Kidney (tissue), 14 donors: ENCODE data around the gene PPP1R3A. TPM values are rescaled to one million over a fixed set of nuclear protein-coding genes. Genes with fewer than 3 reads are reported as not detected.

Experiments
- DNase-seq, 5 donors: peaks; one replicate each; pipeline ENCODE4 v3.0.0-alpha.2; 2013 to 2020
- FAIRE-seq: peaks from 2 replicates; lab custom pipeline; 2012; peaks lifted over from hg19 to GRCh38; lab: Jason Lieb, UNC
- H3K27ac ChIP-seq, 2 donors: one replicate each; pipeline ENCODE4 v1.7.0; 2013; ENCODE audit warnings: low read depth in 2 of 2, low read length in 2 of 2, inconsistent platforms in 1 of 2
- H3K27me3 ChIP-seq: one replicate; pipeline ENCODE4 v1.7.1; 2013; ENCODE audit warnings: low read length, inconsistent platforms; ENCODE audit not compliant: control insufficient read depth, insufficient read depth
- H3K36me3 ChIP-seq, 3 donors: one replicate each; pipeline versions ENCODE4 v1.7.0 to v1.7.1; 2013; ENCODE audit warnings: low read length in 3 of 3, control low read depth in 1 of 3, inconsistent platforms in 1 of 3; ENCODE audit not compliant: insufficient read depth in 3 of 3, control insufficient read depth in 2 of 3
- H3K4me1 ChIP-seq, 3 donors: one replicate each; pipeline versions ENCODE4 v1.7.0 to v1.7.1; 2013; ENCODE audit warnings: low read length in 3 of 3, inconsistent platforms in 1 of 3, low read depth in 1 of 3; ENCODE audit not compliant: control insufficient read depth in 2 of 3, insufficient read depth in 2 of 3
- H3K4me3 ChIP-seq, 3 donors: one replicate each; pipeline versions ENCODE4 v1.7.0 to v1.8.1; 2013; ENCODE audit warnings: low read length in 3 of 3, control low read depth in 1 of 3, inconsistent platforms in 1 of 3
- H3K9ac ChIP-seq, 3 donors: one replicate each; pipeline versions ENCODE4 v1.7.0 to v1.7.1; 2013; ENCODE audit warnings: low read length in 3 of 3, control low read depth in 1 of 3, inconsistent platforms in 1 of 3
- H3K9me3 ChIP-seq, 3 donors: one replicate each; pipeline versions ENCODE4 v1.7.0 to v1.7.1; 2013; ENCODE audit warnings: low read length in 3 of 3, control low read depth in 1 of 3, inconsistent platforms in 1 of 3; ENCODE audit not compliant: control insufficient read depth in 2 of 3, insufficient read depth in 1 of 3
- CTCF ChIP-seq: IDR thresholded peaks from 3 replicates; pipeline ENCODE4 v1.5.1; 2012; ENCODE audit warnings: mild to moderate bottlenecking, moderate library complexity, borderline replicate concordance; ENCODE audit not compliant: insufficient read depth; ENCODE audit errors: extremely low read depth
- intact Hi-C: fragments of 100-400 bp; cut with DNase I; formaldehyde crosslinking; loops from one replicate; pipeline ENCODE4 v1.11.1; 2022
- polyA plus RNA-seq: library from polyadenylated mRNA; stranded (reverse); fragments of 350-450 nt; fragmentation: Illumina TruSeq; extraction: RNeasy Lipid Tissue Mini Kit (QIAGEN cat#74804); gene quantifications from one replicate; pipeline ENCODE4 v1.2.3, GENCODE V29; 2014; ENCODE audit warnings: low read depth, low replicate concordance; ENCODE audit not compliant: insufficient read depth
- total RNA-seq: library from RNA; stranded (reverse); fragmentation: NEBNext Ultra II Directional; extraction: Animal tissue kit (Norgen Biotek cat#: 25700); gene quantifications from one replicate; pipeline ENCODE4 v1.2.1, GENCODE V29; 2021
- donor health status: control.
- donor health status: control.
- donor health status: control.
- donor health status: control.
- donor health status: control.
- donor health status: DM: yes; HTN: yes; CAD: no.
- donor health status: Normal renal cell carcinoma (clear cell type).

Gene PPP1R3A
- total and polyA plus RNA-seq, 2 donors from 2014 or later, result not detected

- no peak for FAIRE-seq
- H3K9ac ChIP-seq, result no peak overlapping the region
- no peaks in the 10 kb centered on the region for H3K9me3 ChIP-seq
Measured at GRCh38 chr7:113873554-113874151, 45.2 kb downstream of the PPP1R3A start.

DNA sequence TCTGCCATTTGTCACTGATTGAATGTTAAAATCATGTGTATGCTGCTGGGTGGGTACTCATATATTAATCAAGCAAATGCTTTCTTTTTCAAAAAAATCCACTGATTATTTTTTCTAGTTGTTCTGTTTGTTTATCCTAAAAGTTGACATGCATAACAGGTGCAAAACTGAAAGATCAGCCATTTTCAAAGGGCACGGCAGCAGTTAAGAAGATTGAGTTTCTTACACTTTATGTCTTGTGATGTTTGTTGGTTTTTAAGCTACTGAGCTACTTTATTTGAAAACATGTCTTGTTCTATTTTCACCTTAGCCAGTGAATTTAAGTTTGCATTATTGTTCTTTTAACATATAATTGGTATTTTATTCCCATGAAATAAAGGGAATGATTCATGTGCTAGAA, 45.8 kb downstream of the PPP1R3A start:
- Histone ChIP-seq H3K9ac (no peak overlapping the region), H3K9me3 (no peaks in the 10 kb centered on the region), H3K4me1 (no peaks in the 10 kb centered on the region), H3K27me3 (no peaks in the 10 kb centered on the region), H3K36me3 (no peaks in the 10 kb centered on the region), H3K4me3 (no peak overlapping the region), H3K27ac (no peak overlapping the region)
- FAIRE-seq, result no peak
- intact Hi-C loops, result no loop called here
- no peak for DNase-seq
- no peak for TF ChIP-seq CTCF

More at GRCh38 chr7:113873554-113874151, 45.2 kb downstream of the PPP1R3A start:
- Histone ChIP-seq H3K4me1 (no peaks in the 10 kb centered on the region), H3K36me3 (no peaks in the 10 kb centered on the region), H3K27ac (no peak overlapping the region), H3K27me3 (no peaks in the 10 kb centered on the region), H3K4me3 (no peak overlapping the region)
- no peak for TF ChIP-seq CTCF
- no peak for DNase-seq
- intact Hi-C loops, result no loop called here

DNA sequence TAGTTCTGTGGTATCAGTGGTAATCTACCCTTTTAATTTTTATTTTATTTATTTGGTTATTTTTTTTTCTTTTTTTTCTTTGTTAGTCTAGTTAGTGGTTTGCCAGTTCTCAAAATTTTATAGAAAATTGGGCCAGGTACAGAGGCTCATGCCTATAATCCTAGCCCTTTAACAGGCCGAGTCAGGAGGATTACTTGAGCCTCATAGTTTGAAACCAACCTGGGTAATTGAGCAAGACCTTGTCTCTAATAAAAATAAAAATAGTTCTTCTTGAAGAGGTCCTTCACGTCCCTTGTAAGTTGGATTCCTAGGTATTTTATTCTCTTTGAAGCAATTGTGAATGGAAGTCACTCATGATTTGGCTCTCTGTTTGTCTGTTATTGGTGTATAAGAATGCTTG, 51.5 kb downstream of the PPP1R3A start:
- H3K9ac ChIP-seq, result no peak overlapping the region
- H3K4me3 ChIP-seq, result no peak overlapping the region
- H3K4me1 ChIP-seq, result no peaks in the 10 kb centered on the region
- H3K36me3 ChIP-seq, result no peaks in the 10 kb centered on the region
- H3K9me3 ChIP-seq, result no peaks in the 10 kb centered on the region
- H3K27me3 ChIP-seq, result no peaks in the 10 kb centered on the region
- intact Hi-C loops, result no loop called here
- DNase-seq (no peak), FAIRE-seq (no peak)
- H3K27ac ChIP-seq, result no peak overlapping the region
- TF ChIP-seq CTCF, result no peak

DNA sequence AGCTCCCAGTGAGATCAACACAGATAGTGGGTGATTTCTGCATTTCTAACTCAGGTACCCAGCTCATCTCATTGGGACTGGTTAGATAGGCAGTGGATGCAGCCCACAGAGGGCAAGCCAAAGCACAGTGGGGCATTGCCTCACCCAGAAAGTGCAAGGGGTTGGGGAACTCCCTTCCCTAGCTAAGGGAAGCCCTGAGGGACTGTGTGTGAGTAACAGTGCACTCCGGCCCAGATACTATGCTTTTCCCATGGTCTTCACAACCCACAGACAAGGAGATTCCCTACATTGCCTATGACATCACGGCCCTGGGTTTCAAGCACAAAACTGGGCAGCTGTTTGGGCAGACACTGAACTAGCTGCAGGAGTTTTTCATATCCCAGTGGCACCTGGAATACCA, 62.8 kb downstream of the PPP1R3A start:
- Histone ChIP-seq H3K27ac (no peak overlapping the region), H3K9me3 (no peaks in the 10 kb centered on the region), H3K27me3 (no peaks in the 10 kb centered on the region), H3K4me3 (no peak overlapping the region), H3K36me3 (no peaks in the 10 kb centered on the region), H3K9ac (no peak overlapping the region), H3K4me1 (no peaks in the 10 kb centered on the region)
- DNase-seq (no peak), FAIRE-seq (no peak)
- intact Hi-C loops, result no loop called here
- no peak for TF ChIP-seq CTCF
